ENCODE results near the gene RAX. TPM values are rescaled to one million over a fixed set of nuclear protein-coding genes. Genes with fewer than 3 reads are reported as not detected.

The RAX gene
- total and polyA plus RNA-seq, 4 donors: 0.02 TPM; not detected in 3

GRCh38 chr18:59231114-59231513, 42.1 kb downstream of the RAX start:
- no peaks in the 10 kb centered on the region for H3K9me3 ChIP-seq (ENCODE audit: control insufficient read depth in 4 of 4, insufficient read depth in 3 of 4, low read length in 3 of 4)

GRCh38 chr18:59229701-59230443, 43.4 kb downstream of the RAX start:
- no peak for TF ChIP-seq CTCF (IDR thresholded peaks at IDR 0.05; ENCODE audit: control extremely low read depth, extremely low read depth)
- DNase-seq: no peak
- Histone ChIP-seq H3K4me1 (ENCODE audit: control insufficient read depth in 5 of 5, insufficient read depth in 5 of 5, low read length in 5 of 5) (no peaks in the 10 kb centered on the region), H3K27ac (ENCODE audit: low read depth in 1 of 2, low read length in 1 of 2) (no peak overlapping the region), H3K36me3 (ENCODE audit: control insufficient read depth in 4 of 4, insufficient read depth in 4 of 4, low read length in 4 of 4) (no peaks in the 10 kb centered on the region), H3K9me3 (ENCODE audit: control insufficient read depth in 4 of 4, insufficient read depth in 3 of 4, low read length in 3 of 4) (no peaks in the 10 kb centered on the region), H3K27me3 (ENCODE audit: control insufficient read depth in 3 of 3, insufficient read depth in 3 of 3, low read length in 2 of 3) (peaks cover 0 to 8% (median 2%) of the 10 kb centered on the region in 3 donors), H3K4me3 (no peak overlapping the region), H3K9ac (ENCODE audit: insufficient read depth in 1 of 2, low read length in 2 of 2) (no peak overlapping the region)
- WGBS, 2 donors: 76 to 80% methylated on average over 6 of the region's 6 CpGs
- no peak for ATAC-seq (ENCODE audit: insufficient read depth, low FRiP score)

More at GRCh38 chr18:59231114-59231513, 42.1 kb downstream of the RAX start:
- H3K27ac ChIP-seq (ENCODE audit: low read depth in 1 of 2, low read length in 1 of 2): no peak overlapping the region
- H3K9ac ChIP-seq (ENCODE audit: insufficient read depth in 1 of 2, low read length in 2 of 2): no peak overlapping the region
- no peak for TF ChIP-seq CTCF (IDR thresholded peaks at IDR 0.05; ENCODE audit: control extremely low read depth, extremely low read depth)
- no peaks in the 10 kb centered on the region for H3K4me1 ChIP-seq (ENCODE audit: control insufficient read depth in 5 of 5, insufficient read depth in 5 of 5, low read length in 5 of 5)
- WGBS, 2 donors: 73 to 78% methylated on average over 5 of the region's 5 CpGs
- no peak for DNase-seq
- no peaks in the 10 kb centered on the region for H3K36me3 ChIP-seq (ENCODE audit: control insufficient read depth in 4 of 4, insufficient read depth in 4 of 4, low read length in 4 of 4)
- H3K4me3 ChIP-seq: no peak overlapping the region
- ATAC-seq (ENCODE audit: insufficient read depth, low FRiP score): no peak
- peaks cover 0 to 5% (median 2%) of the 10 kb centered on the region in 3 donors for H3K27me3 ChIP-seq (ENCODE audit: control insufficient read depth in 3 of 3, insufficient read depth in 3 of 3, low read length in 2 of 3)

- 94 to 100% methylated on average over 2 of the region's 2 CpGs for WGBS, 2 donors
- Histone ChIP-seq H3K27ac (ENCODE audit: low read depth in 1 of 2, low read length in 1 of 2) (no peak overlapping the region), H3K9me3 (ENCODE audit: control insufficient read depth in 4 of 4, insufficient read depth in 3 of 4, low read length in 3 of 4) (no peaks in the 10 kb centered on the region), H3K4me3 (no peak overlapping the region), H3K4me1 (ENCODE audit: control insufficient read depth in 5 of 5, insufficient read depth in 5 of 5, low read length in 5 of 5) (no peaks in the 10 kb centered on the region), H3K36me3 (ENCODE audit: control insufficient read depth in 4 of 4, insufficient read depth in 4 of 4, low read length in 4 of 4) (no peaks in the 10 kb centered on the region), H3K27me3 (ENCODE audit: control insufficient read depth in 3 of 3, insufficient read depth in 3 of 3, low read length in 2 of 3) (peaks cover 0 to 9% (median 2%) of the 10 kb centered on the region in 3 donors), H3K9ac (ENCODE audit: insufficient read depth in 1 of 2, low read length in 2 of 2) (no peak overlapping the region)
- ATAC-seq (ENCODE audit: insufficient read depth, low FRiP score) (no peak), DNase-seq (no peak)
- TF ChIP-seq CTCF (IDR thresholded peaks at IDR 0.05; ENCODE audit: control extremely low read depth, extremely low read depth): no peak
These were observed 44.1 kb downstream of the RAX start for GRCh38 chr18:59229191-59229590.
